GM21381 (cell line): ENCODE results near the gene SERPINA10.

Source experiments
- ATAC-seq: cut with Tn5 transposase; IDR thresholded peaks from one replicate; pipeline ENCODE4 v1.9.1; 2021; ENCODE audit warnings: mild to moderate bottlenecking, moderate library complexity; ENCODE audit not compliant: unreplicated experiment

The SERPINA10 gene, protein sequence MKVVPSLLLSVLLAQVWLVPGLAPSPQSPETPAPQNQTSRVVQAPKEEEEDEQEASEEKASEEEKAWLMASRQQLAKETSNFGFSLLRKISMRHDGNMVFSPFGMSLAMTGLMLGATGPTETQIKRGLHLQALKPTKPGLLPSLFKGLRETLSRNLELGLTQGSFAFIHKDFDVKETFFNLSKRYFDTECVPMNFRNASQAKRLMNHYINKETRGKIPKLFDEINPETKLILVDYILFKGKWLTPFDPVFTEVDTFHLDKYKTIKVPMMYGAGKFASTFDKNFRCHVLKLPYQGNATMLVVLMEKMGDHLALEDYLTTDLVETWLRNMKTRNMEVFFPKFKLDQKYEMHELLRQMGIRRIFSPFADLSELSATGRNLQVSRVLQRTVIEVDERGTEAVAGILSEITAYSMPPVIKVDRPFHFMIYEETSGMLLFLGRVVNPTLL

DNA sequence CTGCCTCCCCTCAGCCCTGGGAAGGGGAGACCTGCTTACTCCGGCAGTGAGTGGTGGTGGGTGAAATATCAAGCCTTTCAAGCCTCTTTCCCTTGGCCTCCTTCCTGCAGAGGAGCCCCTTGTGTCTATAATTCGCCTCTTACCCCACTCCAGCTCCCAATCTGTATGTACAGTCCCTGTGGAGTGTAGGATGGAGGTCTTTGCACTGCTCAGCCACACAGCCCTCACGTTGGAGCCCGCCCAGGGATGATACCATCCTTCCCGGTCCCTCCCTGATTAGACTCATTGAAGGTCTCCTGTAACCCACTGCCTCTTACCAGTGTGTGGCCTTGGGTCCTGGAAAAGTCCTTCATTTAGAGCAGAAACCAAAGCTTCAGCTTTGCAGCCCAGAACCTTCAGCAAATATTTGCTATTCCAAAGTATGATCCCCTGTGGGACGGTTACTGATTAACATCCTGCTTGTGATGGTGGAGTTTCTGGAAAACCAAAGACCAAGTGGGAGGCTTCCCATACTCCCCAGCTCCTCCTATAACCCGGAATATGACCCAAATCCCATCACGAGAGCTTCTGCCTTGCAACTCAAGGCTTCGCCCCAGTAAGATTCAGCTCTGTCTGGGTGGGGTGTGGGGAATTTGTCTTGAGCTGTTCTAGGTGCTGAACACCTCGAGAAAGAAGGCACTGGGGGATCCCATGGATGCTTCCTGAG is at the start of gene SERPINA10:
Gene SERPINA10 (minus strand): TSS at position 397 of the 706 bp plus-strand sequence. CDS start 2,675 bp downstream, outside the sequence.
- ATAC-seq, result no peak

DNA sequence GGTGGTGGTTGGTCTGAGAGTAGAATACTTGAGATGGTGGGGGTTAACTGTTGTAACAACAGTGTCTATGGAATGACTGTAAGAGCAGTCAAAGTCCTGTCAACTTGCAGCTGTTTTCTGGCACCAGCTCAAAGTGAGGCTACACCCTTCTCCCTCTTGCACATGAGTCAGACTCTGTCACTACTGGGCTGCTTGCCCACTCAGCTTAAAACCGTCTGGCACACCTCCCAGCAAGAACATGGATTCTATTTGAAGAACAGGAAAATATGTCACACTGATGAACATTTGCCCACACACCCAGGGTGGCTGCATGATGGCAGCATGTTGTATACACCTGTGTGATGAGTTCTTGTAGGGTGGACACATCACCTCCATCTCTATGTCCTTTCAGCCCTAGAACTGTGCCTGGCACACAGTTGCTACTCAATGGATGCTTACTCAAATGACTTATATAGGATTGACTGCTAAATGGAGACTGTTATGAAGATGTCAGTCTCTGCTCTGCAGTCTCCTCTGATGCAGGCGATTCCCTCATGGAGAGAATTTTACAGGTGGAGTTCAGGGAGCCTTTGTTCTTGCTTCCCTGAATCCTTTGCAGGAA is 49.4 kb upstream of the SERPINA10 start:
- no peak for ATAC-seq

DNA sequence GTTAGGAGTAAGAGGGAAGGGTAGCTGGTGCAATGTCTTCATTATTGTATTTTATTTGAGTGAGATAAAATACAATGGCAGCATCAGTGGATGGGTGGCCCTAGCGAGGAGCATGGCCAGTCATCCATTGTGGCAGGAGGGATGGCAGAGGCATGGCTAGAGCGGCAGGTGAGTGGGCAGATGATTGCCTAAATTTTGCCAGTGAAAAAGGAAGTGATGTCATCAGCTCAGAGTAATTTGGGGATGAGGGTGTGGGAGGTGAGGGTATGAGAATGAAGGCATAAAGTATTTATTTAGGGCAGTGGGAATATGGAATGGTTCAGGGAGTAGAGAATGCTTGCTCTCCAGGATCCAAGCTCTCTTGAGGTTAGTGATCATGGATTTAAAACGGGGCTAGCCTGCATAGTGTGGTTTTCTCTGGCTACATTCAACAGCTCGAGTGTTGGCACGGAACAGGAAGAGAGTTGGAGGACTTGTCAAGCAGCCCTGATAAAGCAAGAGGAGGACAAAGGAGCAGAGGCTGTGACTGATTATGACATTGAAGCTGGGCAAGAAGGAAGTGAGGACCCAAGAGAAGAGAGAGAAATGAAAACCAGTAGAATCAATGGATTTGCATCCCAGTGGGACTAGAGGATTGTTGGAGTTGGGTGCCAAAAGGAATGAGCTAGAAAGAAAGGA is 48.7 kb upstream of the SERPINA10 start:
- ATAC-seq, result no peak

DNA sequence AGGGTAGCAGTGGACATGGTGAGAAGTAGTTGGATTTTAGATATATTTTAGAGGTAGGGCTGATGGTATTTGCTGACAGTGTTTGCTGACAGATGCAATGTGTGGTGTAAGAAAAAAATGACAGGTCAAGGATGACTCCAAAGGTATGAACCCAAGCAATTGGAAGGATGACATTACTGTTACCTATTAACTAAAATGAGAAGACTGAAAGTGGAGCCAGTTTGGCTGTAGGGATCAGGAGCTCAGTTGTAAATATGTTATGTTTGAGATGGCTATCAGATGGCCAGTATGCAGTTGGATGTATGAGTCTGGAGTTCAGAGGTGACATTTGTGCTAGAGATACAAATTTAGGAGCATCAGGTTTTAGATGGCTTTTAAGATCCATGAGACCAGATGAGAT is 47.5 kb upstream of the SERPINA10 start:
- no peak for ATAC-seq

DNA sequence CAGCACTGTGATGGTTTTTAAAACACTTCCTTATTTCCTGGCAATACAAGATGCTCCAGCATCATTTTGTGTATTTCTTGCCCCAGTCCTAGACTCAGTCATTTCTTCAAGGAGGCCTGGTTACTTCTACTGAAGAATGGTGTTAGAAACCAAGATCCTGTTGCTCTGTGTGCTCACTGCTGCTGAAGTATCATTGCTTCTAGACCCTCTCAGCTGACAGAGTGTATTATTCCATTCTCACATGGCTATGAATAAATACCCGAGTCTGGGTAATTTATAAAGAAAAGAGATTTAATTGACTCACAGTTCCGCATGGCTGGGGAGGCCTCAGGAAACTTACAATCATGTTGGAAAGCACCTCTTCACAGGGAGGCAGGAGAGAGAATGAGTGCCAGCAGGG is 45.0 kb upstream of the SERPINA10 start:
- no peak for ATAC-seq

DNA sequence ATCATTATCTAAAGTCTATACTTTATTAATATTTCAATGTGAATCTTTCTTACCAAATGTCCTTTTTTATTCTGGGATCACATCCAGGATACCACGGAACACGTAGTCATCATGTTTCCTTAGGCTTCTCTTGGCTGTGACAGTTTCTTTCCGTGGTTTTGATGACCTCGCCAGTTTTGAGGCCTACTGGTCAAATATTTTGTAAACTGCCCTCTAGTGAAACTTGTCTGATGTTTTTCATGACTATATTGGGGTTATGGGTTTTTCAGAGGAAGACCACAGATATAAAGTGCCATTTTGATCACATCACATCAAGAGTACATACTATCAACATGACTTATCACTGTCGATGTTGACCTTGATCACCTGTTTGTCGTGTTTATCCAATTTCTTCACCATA is 44.2 kb upstream of the SERPINA10 start:
- ATAC-seq, result no peak

DNA sequence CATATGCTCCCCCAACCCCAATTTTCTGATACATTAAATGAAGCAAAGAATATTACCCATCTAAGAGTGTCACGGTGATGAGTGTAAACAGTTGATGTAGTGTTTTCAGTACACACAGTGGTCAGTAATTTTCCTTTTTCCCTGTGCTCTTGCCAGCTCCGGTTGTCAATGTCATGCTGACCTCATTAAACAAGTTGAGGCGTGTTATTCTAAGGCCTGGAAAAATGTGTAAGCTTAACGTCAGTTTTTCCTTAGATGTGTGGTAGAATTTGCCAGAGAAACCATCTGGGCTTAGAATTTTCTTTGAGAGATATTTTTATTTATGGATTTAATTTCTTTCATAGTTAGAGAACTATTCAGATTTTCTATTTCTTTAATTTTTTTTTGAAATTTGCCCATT is 41.8 kb upstream of the SERPINA10 start:
- no peak for ATAC-seq

DNA sequence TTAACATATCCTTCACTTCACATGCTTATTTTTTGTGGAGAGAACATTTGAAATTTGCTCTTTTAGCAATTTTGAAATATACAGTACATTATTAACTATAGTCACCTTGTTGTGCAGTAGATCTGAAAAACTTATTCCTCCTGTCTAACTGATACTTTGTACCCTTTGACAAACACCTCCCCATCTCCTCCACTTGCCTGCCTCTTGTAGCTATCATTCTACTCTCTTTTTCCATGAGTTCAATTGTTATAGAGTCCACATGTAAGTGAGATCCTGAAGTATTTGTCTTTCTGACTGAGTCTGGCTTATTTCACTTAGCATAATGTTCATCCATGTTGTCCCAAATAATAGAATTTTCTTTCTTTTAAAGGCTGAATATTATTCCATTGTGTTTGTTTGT is 39.5 kb upstream of the SERPINA10 start:
- no peak for ATAC-seq

DNA sequence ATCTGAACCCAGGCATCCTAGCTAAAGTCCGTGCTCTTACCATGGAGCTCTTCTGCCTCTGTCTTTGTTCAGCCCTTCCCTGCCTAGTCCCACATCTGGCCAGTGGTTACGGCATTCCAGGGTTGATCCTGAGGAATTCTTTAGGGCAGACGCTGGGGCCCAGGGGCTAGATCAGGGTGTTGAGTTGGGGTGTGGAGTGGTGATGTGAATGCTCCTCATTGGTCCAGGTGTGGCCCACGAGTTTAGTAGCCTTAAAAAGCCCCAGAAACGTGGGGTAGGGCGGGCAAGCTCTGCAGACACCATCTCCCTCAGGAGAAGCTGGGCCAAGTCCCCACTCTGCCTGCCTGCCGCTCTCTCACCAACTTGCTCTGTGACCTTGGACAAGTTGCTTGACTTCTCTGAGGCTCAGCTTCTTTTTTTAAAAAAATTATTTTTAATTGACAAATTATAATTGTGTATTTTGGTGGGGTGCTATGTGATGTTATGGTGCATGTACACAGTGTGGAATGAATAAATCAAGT is 39.1 kb upstream of the SERPINA10 start:
- ATAC-seq, result no peak

DNA sequence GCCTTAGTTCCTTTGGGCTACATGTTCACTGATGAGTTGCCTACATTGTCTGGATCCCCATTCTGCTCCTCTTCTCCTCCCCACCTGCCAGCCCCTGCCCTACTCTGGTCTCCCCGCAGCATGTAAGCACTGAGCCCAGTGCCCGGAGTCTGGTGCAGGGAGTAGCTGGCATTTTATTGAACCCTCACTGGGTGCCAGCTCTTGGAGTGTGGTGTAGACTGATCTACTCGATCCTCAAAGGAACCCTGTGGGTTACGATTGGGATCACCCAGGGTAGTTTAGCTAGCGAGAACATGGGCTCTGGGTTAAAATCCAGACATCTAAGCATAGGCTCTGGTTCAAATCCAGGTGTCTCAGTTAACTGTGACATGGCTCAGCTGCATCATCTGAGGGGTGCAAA is 38.4 kb upstream of the SERPINA10 start:
- ATAC-seq, result no peak

DNA sequence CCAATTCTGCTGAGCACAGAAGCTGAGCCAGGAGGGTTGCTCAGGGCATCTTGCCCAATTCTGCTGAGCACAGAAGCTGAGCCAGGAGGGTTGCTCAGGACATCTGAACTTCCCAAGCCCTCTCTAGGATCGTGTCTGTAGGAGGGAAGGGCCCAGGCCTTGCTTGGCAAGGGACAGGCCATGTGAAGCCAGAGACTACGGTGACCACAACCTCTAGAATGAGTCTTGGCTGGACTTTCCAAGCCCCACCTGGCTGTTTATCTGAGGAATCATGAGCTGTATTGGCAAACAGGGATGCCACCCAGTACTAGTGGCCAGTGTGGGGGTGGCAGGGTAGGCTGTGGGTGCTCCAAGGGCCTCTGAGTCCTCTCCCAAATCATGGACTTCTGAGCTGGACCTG is 37.8 kb upstream of the SERPINA10 start:
- ATAC-seq, result no peak

DNA sequence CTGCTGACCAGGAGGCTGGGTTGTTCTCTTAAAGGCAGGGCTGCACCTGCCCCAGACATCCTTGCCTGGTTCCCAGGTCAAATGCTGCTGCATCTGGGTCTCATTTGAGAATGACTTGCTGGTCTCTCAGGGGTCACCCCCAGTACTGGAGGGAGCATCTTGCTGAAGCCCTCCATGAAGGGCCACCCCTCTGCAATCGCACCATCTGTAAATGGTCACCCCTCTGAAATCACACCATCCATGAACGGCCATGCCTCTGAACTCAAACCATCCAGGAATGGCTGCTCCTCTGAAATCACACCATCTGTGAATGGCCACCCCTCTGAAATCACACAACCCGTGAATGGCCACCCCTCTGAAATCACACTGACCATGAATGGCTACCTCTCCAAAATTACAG is 37.4 kb upstream of the SERPINA10 start:
- no peak for ATAC-seq

DNA sequence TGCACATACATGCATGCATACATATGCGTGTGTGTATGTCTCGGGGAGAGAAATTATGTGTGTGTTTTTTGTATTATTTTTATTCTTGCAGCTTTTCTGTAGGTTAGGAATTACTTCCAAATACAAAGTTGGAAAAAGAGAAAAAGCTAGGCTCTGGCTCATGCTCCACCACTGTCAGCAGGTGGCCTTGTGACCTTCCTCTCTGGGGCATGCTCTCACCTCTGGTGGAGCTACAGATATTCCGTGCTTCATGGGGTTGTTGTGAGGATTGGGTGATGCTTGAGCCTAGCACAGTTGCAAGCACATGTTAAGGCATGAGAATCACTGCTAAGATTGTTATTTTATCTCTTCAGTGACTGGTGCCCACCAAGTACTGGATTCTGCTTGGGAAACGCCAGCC is 36.8 kb upstream of the SERPINA10 start:
- ATAC-seq, result no peak

DNA sequence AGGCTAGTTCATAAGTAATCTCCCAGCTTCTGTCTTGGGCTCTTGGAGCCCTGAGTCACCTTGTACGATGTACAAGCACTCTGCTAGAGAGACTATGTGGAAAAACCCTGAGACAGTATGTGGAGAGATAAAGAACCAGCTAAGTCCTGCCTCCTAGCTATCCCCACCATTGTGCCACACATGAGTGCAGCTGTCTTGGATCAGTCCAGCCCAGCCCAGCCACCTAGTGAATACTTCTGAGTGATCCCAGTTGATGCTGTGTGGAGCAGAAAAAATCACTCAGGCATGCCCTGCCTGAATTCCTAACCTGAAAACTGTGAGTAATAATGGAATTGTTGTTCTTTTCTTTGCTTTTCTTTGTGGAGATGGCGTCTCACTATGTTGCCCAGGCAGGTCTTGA is 35.1 kb upstream of the SERPINA10 start:
- no peak for ATAC-seq

DNA sequence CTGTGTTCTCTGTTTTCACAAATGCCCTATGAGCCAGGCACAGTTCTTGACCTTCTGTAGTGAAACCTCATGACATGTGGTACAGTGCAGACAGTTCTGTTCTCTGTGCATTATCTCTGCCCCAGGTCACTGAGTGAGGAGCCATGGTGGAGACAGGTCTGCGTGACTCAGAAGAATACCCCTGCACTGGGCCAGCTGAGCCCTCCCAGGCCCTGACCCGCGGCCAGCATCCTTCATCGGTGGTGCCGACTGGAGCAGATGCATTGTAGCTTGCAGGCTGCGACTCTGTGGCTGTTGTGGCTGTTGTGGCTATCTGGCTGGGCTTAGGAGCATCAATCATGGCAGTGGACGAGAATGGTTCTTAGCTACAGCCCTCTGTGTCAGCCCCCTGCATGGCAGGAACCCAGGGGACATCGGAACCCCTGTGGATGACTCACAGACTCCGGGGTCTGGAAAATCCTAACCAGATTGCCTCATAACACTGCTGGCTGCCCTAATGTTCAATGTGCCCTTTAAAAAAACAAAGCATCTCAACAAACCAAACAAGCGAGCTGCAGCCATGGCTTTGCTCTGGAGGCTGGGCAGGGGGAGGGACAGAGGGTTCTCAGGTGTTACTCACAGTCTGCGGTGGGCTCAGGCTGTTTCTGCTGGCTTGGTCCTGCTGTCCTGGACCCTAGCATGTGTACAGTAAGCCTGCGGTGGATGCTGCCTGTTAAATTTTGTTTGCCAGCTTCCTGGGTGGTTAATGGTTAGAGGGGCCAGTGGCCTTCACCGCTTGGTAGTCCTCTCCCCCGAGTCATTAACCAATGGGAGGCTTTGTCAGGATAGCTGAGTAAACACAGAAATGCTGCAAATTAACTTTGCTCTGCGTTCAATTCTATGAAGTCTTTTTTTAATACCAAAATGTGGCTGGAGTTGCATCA is 29.8 kb upstream of the SERPINA10 start, which contains the start of gene SERPINA6:
Gene SERPINA6 (minus strand): TSS at position 689 of the 923 bp plus-strand sequence. CDS start 8,688 bp downstream, outside the sequence.
- no peak for ATAC-seq

DNA sequence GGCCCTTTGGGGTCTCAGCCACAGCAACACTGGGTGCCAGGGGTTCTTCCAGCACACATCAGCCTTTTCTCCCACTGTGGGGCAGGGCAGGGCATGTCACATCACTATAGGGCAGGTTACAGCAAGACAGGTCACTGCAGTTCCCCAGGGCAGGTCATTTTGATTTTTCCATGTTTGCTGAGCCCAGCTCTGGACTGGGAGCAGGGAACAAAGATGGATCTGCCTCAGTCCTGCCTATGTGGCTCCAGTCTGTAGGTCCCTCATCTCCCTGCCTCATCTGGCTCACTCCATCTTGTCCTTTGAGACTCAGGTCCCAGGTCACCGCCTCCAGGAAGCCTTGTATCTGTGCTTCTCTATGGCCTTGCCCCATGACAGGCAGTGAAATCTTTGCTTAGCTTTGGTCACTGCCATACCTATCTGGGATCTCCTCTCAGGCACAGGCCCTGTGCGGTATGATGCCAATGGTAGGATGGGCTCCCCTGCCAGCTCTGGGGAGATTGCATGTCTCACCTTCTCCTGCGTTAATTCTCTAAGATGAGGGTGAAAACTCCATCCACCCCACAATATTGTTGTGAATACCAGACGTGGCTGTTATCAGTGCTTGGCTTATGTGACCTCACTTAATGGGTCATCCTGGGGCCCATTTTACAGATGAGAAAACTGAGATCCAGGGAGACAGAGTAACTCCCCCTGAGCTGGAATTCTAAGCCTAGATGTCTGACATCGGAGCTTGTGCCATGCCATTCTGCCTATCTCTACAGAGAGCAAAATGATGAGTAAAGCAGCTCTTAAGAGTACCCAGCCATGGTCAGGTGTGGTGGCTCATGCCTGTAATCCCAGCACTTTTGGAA is 28.6 kb upstream of the SERPINA10 start:
- ATAC-seq, result no peak

DNA sequence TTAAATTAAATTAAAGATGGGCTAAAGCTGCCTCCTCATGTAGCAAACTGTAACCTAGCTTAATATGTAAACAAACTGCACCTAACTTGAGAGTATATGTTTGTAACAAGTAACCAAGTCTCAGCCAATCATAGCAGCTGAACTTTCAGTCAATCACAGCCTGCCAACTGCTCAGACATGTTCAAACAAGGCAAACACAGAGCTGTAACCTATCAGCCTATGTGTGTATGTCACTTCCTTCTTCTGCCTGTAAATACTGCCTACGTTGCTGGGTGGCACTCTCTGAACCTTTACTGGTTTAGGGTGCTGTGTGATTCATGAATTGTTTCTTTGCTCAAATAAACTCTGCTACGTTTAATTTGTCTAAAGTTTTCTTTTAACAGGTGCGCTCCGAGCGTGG is 27.2 kb upstream of the SERPINA10 start:
- ATAC-seq, result no peak

DNA sequence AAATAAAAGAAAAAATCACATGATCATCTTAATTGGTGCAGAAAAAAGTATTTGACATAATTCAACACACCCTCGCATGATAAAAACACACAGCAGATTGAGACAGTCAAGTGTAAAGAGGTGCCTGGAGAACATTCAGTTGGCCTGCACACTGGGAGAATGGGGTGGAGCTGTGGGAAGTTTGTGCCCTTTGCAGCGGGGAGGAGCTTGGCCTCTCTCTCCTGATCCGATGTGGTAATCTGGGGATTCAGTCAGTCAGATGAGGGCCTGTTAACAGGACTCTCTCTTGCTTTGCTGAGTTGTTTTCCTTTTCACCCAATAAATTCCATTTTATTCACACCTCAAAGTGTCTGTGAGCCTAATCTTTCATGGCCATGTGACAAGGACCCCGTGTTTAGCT is 24.2 kb upstream of the SERPINA10 start:
- no peak for ATAC-seq

DNA sequence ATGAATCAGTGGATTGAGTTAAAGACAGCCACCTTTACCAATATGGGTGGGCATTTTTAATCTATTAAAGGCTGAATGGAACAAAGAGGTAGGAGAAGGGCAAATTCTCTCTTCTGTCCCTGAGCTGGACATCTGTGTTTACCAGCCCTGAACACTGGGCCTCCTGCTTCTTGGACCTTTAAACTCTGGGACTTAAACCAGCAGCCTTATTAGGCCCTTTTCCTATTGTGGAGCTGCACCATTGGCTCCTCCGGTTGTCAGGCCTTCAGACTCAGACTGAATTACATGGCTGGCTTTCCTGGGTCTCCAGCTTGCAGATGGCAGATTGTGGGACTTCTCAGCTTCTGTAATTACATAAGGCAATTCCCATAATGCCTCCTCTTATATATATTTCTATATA is 23.6 kb upstream of the SERPINA10 start:
- ATAC-seq, result no peak
